Thyroid gland (tissue), 4 donors: Measurements from ENCODE around the gene KCNIP4.

Experiments used
- POLR2A ChIP-seq, 2 donors: fragments of 450-650 bp; IDR thresholded peaks; one replicate each; pipeline ENCODE4 v1.6.1; 2017; ENCODE audit warnings: antibody characterized with exemption in 2 of 2, mild to moderate bottlenecking in 2 of 2, moderate library complexity in 1 of 2
- TF ChIP-seq, protein P1 (sequence below), 6 experiments: fragments of 200-600 bp in 3 of 6; fragments of 450-650 bp in 3 of 6; sonication (generic) in 3 of 6; IDR thresholded peaks; one replicate each; pipeline ENCODE4 v1.5.1; 2016 to 2019; ENCODE audit warnings: antibody characterized with exemption in 6 of 6, mild to moderate bottlenecking in 2 of 6, inconsistent platforms in 1 of 6, moderate library complexity in 1 of 6

DNA sequence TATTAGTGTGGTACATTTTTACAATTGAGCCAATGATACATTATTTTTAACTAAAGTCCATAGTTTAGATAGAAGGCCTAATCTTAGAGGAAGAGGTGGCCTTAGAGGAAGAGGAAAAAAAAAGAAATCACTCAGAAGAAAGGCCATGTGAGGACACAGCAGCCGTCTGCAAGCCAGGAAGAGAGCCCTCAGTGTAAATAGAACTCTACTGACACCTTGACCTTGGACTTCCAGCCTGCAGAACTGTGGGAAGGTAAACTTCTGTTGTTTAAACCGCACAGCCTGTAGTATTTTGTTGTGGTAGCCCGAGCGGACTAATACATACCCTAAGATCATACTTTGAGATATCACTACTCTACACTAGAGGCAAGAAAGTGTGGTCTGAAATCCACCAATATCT is 5.1 kb upstream of the KCNIP4 start:
- TF ChIP-seq, protein P1, sequence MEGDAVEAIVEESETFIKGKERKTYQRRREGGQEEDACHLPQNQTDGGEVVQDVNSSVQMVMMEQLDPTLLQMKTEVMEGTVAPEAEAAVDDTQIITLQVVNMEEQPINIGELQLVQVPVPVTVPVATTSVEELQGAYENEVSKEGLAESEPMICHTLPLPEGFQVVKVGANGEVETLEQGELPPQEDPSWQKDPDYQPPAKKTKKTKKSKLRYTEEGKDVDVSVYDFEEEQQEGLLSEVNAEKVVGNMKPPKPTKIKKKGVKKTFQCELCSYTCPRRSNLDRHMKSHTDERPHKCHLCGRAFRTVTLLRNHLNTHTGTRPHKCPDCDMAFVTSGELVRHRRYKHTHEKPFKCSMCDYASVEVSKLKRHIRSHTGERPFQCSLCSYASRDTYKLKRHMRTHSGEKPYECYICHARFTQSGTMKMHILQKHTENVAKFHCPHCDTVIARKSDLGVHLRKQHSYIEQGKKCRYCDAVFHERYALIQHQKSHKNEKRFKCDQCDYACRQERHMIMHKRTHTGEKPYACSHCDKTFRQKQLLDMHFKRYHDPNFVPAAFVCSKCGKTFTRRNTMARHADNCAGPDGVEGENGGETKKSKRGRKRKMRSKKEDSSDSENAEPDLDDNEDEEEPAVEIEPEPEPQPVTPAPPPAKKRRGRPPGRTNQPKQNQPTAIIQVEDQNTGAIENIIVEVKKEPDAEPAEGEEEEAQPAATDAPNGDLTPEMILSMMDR (IDR thresholded peaks at IDR 0.05) = no peak
- TF ChIP-seq POLR2A (IDR thresholded peaks at IDR 0.05) = no peak
